ENCODE measurements around the gene FDX2. TPM values are rescaled to one million over a fixed set of nuclear protein-coding genes. Genes with fewer than 3 reads are reported as not detected.

Gene FDX2
- total and polyA plus RNA-seq, 4 donors: 5.8 to 18.7 (median 10.0) TPM

DNA sequence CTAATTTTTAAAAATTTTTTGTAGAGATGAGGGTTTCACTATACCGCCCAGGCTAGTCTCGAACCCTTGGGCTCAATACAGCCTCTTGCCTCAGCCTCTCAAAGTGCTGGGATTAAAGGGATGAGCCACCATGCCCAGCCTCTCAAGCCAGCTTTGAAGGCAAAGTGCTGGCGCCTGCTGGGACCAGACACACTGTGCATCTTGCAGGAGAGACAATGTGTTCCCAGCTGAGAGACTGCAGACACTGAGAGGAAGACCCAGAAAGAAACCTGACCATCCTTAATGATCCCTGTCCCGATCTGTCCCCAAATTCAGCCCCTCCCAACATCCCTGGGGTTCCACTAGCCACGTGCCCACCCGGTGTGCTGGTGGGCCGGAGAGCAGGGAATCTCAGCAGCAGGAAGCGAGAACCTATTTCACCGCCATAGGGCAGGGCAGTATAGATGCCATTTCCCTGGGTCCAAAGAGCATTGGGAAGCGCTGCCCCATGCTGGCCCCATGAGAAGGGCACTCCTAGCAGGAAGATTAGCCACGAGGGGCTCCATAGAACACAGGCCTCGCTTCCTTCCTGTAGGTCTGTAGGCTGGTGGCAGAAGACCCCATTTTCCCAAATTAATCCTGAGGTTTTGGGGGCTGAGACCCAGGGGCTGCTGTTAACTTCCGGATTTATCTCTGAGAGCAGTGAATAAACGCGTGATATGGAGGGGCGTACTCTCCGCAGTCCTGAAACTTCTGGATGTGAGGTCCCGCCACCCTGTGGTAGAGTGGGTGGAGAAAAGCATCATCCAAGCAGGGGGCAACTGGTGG, 16.5 kb upstream of the FDX2 start:
- H3K4me1 ChIP-seq (ENCODE audit: control insufficient read depth in 4 of 4, insufficient read depth in 4 of 4, low read length in 3 of 4): peaks cover 10 to 42% (median 30%) of the 10 kb centered on the region in 4 donors
- H3K9ac ChIP-seq (ENCODE audit: low read depth in 1 of 2, low read length in 2 of 2): peak overlapping the region; percentile 55 to 82
- 42% methylated on average over 18 of the region's 18 CpGs for WGBS
- H3K4me3 ChIP-seq (ENCODE audit: low read depth in 1 of 3, low read length in 3 of 3): peak overlapping the region; percentile 77 to 90 (median 88)
- TF ChIP-seq, protein P1, sequence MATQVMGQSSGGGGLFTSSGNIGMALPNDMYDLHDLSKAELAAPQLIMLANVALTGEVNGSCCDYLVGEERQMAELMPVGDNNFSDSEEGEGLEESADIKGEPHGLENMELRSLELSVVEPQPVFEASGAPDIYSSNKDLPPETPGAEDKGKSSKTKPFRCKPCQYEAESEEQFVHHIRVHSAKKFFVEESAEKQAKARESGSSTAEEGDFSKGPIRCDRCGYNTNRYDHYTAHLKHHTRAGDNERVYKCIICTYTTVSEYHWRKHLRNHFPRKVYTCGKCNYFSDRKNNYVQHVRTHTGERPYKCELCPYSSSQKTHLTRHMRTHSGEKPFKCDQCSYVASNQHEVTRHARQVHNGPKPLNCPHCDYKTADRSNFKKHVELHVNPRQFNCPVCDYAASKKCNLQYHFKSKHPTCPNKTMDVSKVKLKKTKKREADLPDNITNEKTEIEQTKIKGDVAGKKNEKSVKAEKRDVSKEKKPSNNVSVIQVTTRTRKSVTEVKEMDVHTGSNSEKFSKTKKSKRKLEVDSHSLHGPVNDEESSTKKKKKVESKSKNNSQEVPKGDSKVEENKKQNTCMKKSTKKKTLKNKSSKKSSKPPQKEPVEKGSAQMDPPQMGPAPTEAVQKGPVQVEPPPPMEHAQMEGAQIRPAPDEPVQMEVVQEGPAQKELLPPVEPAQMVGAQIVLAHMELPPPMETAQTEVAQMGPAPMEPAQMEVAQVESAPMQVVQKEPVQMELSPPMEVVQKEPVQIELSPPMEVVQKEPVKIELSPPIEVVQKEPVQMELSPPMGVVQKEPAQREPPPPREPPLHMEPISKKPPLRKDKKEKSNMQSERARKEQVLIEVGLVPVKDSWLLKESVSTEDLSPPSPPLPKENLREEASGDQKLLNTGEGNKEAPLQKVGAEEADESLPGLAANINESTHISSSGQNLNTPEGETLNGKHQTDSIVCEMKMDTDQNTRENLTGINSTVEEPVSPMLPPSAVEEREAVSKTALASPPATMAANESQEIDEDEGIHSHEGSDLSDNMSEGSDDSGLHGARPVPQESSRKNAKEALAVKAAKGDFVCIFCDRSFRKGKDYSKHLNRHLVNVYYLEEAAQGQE (IDR thresholded peaks at IDR 0.05): peak; percentile 30
- TF ChIP-seq FOXA1 (IDR thresholded peaks at IDR 0.05): no peak
- H3K36me3 ChIP-seq (ENCODE audit: control insufficient read depth in 4 of 4, insufficient read depth in 3 of 4, low read depth in 1 of 4, low read length in 3 of 4): peaks cover 9 to 30% (median 10%) of the 10 kb centered on the region in 4 donors
- DNase-seq (ENCODE audit: low spot score): no peak
- no peaks in the 10 kb centered on the region for H3K27me3 ChIP-seq (ENCODE audit: control insufficient read depth in 4 of 4, insufficient read depth in 4 of 4, low read length in 3 of 4)
- H3K9me3 ChIP-seq (ENCODE audit: control insufficient read depth in 4 of 4, low read length in 3 of 4): no peaks in the 10 kb centered on the region
- H3K27ac ChIP-seq (ENCODE audit: low read depth in 1 of 2, low read length in 2 of 2): peak overlapping the region; percentile 89 to 95

DNA sequence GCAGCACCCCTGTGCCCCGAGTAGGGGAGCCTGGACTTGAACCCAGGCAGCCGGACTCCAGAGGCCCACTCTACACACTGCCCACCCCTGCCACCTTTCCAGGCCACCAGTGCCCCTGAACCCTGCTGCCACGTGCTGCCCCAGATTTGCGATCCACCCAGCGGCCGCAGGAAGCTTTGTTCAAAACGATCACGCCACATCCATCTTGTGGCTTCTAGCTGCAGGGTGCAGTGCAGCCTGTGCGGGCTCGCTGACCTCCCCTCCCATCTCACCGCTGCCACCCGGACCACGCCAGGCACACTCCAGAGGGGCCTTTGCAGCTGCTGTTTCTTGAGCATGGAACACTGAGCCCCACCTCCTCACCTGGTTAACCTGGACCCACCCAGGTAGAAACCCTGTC, 13.7 kb upstream of the FDX2 start:
- DNase-seq (ENCODE audit: low spot score): no peak
- no peak overlapping the region for H3K9ac ChIP-seq (ENCODE audit: low read depth in 1 of 2, low read length in 2 of 2)

DNA sequence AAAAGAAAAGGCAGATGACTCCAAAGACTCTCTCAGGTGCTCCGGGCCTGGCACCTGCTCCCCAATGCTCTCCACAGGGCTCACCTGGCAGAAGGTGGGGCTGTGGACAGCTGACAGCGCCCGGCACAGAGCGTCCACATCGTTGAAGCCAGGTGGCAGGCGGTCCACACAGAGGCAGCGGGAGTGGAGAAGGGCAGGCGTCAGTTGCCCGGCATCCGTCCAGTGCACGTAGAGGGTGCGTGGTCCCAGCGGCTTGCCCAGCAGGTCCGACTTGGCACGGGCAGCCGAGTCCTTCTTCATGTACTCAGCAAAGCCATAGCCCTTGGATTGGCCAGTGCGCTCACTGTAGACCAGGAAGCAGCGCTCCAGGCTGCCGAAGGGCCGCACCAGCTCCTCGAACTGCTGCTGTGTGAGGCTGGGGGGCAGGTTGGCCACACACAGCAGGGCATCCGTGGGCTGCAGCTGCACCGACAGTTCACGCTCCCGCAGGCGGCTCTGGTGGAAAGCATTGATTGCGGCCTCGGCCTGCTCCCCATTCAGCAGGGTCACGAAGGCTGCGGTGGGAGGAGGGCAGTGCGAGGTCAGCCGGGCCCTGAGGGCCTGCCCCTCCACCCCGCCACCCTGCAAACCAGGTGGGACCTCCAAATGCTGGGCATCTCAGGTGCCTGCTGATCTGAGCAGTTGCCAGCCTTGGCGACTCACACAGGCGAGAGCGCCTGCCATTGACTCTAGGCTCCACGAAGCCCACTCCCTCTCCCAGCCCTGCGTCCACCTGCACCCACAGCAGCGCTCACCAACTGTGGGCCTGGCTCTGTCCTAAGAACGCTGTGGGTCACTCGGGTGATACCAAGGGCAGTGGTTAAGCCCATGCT, 13.0 kb upstream of the FDX2 start:
- Histone ChIP-seq H3K9me3 (ENCODE audit: control insufficient read depth in 4 of 4, low read length in 3 of 4) (no peaks in the 10 kb centered on the region), H3K4me3 (ENCODE audit: low read depth in 1 of 3, low read length in 3 of 3) (no peak overlapping the region), H3K27me3 (ENCODE audit: control insufficient read depth in 4 of 4, insufficient read depth in 4 of 4, low read length in 3 of 4) (no peaks in the 10 kb centered on the region), H3K4me1 (ENCODE audit: control insufficient read depth in 4 of 4, insufficient read depth in 4 of 4, low read length in 3 of 4) (peaks cover 3 to 27% (median 21%) of the 10 kb centered on the region in 4 donors), H3K9ac (ENCODE audit: low read depth in 1 of 2, low read length in 2 of 2) (no peak overlapping the region), H3K27ac (ENCODE audit: low read depth in 1 of 2, low read length in 2 of 2) (no peak overlapping the region), H3K36me3 (ENCODE audit: control insufficient read depth in 4 of 4, insufficient read depth in 3 of 4, low read depth in 1 of 4, low read length in 3 of 4) (peaks cover 11 to 48% (median 20%) of the 10 kb centered on the region in 4 donors)
- WGBS: 97% methylated on average over 41 of the region's 41 CpGs
- DNase-seq (ENCODE audit: low spot score): no peak
- TF ChIP-seq, protein P2, sequence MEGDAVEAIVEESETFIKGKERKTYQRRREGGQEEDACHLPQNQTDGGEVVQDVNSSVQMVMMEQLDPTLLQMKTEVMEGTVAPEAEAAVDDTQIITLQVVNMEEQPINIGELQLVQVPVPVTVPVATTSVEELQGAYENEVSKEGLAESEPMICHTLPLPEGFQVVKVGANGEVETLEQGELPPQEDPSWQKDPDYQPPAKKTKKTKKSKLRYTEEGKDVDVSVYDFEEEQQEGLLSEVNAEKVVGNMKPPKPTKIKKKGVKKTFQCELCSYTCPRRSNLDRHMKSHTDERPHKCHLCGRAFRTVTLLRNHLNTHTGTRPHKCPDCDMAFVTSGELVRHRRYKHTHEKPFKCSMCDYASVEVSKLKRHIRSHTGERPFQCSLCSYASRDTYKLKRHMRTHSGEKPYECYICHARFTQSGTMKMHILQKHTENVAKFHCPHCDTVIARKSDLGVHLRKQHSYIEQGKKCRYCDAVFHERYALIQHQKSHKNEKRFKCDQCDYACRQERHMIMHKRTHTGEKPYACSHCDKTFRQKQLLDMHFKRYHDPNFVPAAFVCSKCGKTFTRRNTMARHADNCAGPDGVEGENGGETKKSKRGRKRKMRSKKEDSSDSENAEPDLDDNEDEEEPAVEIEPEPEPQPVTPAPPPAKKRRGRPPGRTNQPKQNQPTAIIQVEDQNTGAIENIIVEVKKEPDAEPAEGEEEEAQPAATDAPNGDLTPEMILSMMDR (IDR thresholded peaks at IDR 0.05; ENCODE audit: low read depth, low read length, missing input control): no peak
- TF ChIP-seq, protein P1 (IDR thresholded peaks at IDR 0.05): no peak
- no peak for TF ChIP-seq EGR1 (IDR thresholded peaks at IDR 0.05; ENCODE audit: low read depth in 2 of 2)
- no peak for TF ChIP-seq FOXA2 (IDR thresholded peaks at IDR 0.05)
- TF ChIP-seq, protein P3, sequence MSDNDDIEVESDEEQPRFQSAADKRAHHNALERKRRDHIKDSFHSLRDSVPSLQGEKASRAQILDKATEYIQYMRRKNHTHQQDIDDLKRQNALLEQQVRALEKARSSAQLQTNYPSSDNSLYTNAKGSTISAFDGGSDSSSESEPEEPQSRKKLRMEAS (IDR thresholded peaks at IDR 0.05): no peak
- TF ChIP-seq JUND (IDR thresholded peaks at IDR 0.05): no peak
- no peak for TF ChIP-seq HNF4A (conservative IDR thresholded peaks at IDR 0.05)
- TF ChIP-seq, protein P4, sequence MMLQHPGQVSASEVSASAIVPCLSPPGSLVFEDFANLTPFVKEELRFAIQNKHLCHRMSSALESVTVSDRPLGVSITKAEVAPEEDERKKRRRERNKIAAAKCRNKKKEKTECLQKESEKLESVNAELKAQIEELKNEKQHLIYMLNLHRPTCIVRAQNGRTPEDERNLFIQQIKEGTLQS (IDR thresholded peaks at IDR 0.05): no peak
- TF ChIP-seq NR2F2 (IDR thresholded peaks at IDR 0.05): no peak
- no peak for TF ChIP-seq HNF4G (IDR thresholded peaks at IDR 0.05)
- no peak for TF ChIP-seq TAF1 (conservative IDR thresholded peaks at IDR 0.05)

More for the DNA sequence above, 13.7 kb upstream of the FDX2 start:
- Histone ChIP-seq H3K4me3 (ENCODE audit: low read depth in 1 of 3, low read length in 3 of 3) (no peak overlapping the region), H3K27me3 (ENCODE audit: control insufficient read depth in 4 of 4, insufficient read depth in 4 of 4, low read length in 3 of 4) (no peaks in the 10 kb centered on the region), H3K27ac (ENCODE audit: low read depth in 1 of 2, low read length in 2 of 2) (no peak overlapping the region), H3K36me3 (ENCODE audit: control insufficient read depth in 4 of 4, insufficient read depth in 3 of 4, low read depth in 1 of 4, low read length in 3 of 4) (peaks cover 11 to 42% (median 19%) of the 10 kb centered on the region in 4 donors), H3K9me3 (ENCODE audit: control insufficient read depth in 4 of 4, low read length in 3 of 4) (no peaks in the 10 kb centered on the region), H3K4me1 (ENCODE audit: control insufficient read depth in 4 of 4, insufficient read depth in 4 of 4, low read length in 3 of 4) (peaks cover 3 to 34% (median 25%) of the 10 kb centered on the region in 4 donors)
- TF ChIP-seq NR2F2 (IDR thresholded peaks at IDR 0.05) (no peak), RXRA (IDR thresholded peaks at IDR 0.05) (no peak), FOXA1 (IDR thresholded peaks at IDR 0.05) (no peak)
- WGBS: 97% methylated on average over 13 of the region's 13 CpGs
